ENCODE data around the gene LEUTX. TPM values are rescaled to one million over a fixed set of nuclear protein-coding genes. Genes with fewer than 3 reads are reported as not detected.

The LEUTX gene
- total RNA-seq (not detected), polyA plus RNA-seq (not detected)

- H3K4me3 ChIP-seq (ENCODE audit: low read depth, low read length), result no peak within 1 kb of the TSS
- H3K36me3 ChIP-seq (ENCODE audit: control insufficient read depth, insufficient read depth, low read length), result no peaks in the 10 kb centered on the region
- Mint-ChIP-seq H3K9me3 (peaks cover 0 to 2% (median 0%) of the 10 kb centered on the region in 7 donors), H3K27me3 (peaks cover 47% of the 10 kb centered on the region), H3K27ac (no peak within 1 kb of the TSS), H3K4me3 (no peak within 1 kb of the TSS), H3K4me1 (no peaks in the 10 kb centered on the region), H3K36me3 (no peaks in the 10 kb centered on the region)
- no peaks in the 10 kb centered on the region for H3K4me1 ChIP-seq (ENCODE audit: control insufficient read depth, insufficient read depth, low read length, poor library complexity, severe bottlenecking)
- ATAC-seq (ENCODE audit: low read depth in 2 of 2), result no peak
- H3K9me3 ChIP-seq (ENCODE audit: control insufficient read depth in 2 of 2, low read length in 2 of 2), result no peaks in the 10 kb centered on the region
- H3K27me3 ChIP-seq (ENCODE audit: control insufficient read depth, insufficient read depth, low read length), result peaks cover 9% of the 10 kb centered on the region
- DNase-seq, result no peak
- no peak within 1 kb of the TSS for H3K27ac ChIP-seq (ENCODE audit: insufficient read depth, low read length, poor library complexity, severe bottlenecking)
Observed at GRCh38 chr19:39778763-39779162, at the start of gene LEUTX. TSS of gene LEUTX (plus strand) at chr19:39778854. CDS start at chr19:39778921, 67 bp downstream.

DNA sequence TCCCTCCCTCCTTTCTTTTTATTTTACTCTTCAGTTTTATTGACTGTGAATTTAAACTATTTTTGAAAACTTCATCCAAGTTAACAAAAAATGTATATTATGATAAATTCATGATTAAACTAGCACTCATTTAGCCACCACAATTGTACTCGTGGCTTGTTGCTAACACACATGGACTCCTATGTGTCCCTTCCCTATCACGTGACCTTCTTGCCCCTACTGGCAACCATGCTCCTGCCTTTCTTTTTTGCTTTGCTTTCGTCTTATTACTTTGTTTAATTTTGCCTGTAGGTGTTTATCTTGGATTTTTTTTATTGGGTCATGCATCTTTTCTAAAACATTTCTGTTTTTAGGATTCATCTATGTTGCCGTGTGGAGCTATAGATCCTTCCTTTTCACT lies 49.1 kb upstream of the LEUTX start:
- Mint-ChIP-seq H3K27me3 (peaks cover 20% of the 10 kb centered on the region), H3K27ac (peak overlapping the region in 1 of 3 donors; percentile 54), H3K9me3 (peaks cover 0 to 7% (median 0%) of the 10 kb centered on the region in 7 donors), H3K36me3 (no peaks in the 10 kb centered on the region), H3K4me1 (no peaks in the 10 kb centered on the region), H3K4me3 (no peak overlapping the region)
- H3K36me3 ChIP-seq (ENCODE audit: control insufficient read depth, insufficient read depth, low read length), result no peaks in the 10 kb centered on the region
- no peaks in the 10 kb centered on the region for H3K9me3 ChIP-seq (ENCODE audit: control insufficient read depth in 2 of 2, low read length in 2 of 2)
- ATAC-seq (ENCODE audit: low read depth in 2 of 2), result no peak
- H3K4me1 ChIP-seq (ENCODE audit: control insufficient read depth, insufficient read depth, low read length, poor library complexity, severe bottlenecking), result no peaks in the 10 kb centered on the region
- no peak overlapping the region for H3K27ac ChIP-seq (ENCODE audit: insufficient read depth, low read length, poor library complexity, severe bottlenecking)
- H3K4me3 ChIP-seq (ENCODE audit: low read depth, low read length), result no peak overlapping the region
- no peak for DNase-seq
- H3K27me3 ChIP-seq (ENCODE audit: control insufficient read depth, insufficient read depth, low read length), result peaks cover 6% of the 10 kb centered on the region

- H3K4me3 Mint-ChIP-seq, result no peak overlapping the region
- no peak overlapping the region for H3K27ac ChIP-seq (ENCODE audit: insufficient read depth, low read length, poor library complexity, severe bottlenecking)
- H3K4me1 Mint-ChIP-seq, result no peaks in the 10 kb centered on the region
- H3K36me3 Mint-ChIP-seq, result no peaks in the 10 kb centered on the region
- peaks cover 0 to 3% (median 0%) of the 10 kb centered on the region in 7 donors for H3K9me3 Mint-ChIP-seq
- H3K27me3 ChIP-seq (ENCODE audit: control insufficient read depth, insufficient read depth, low read length), result peaks cover 3% of the 10 kb centered on the region
- H3K27me3 Mint-ChIP-seq, result peaks cover 8% of the 10 kb centered on the region
- H3K36me3 ChIP-seq (ENCODE audit: control insufficient read depth, insufficient read depth, low read length), result no peaks in the 10 kb centered on the region
- H3K4me1 ChIP-seq (ENCODE audit: control insufficient read depth, insufficient read depth, low read length, poor library complexity, severe bottlenecking), result no peaks in the 10 kb centered on the region
- no peaks in the 10 kb centered on the region for H3K9me3 ChIP-seq (ENCODE audit: control insufficient read depth in 2 of 2, low read length in 2 of 2)
- no peak for ATAC-seq (ENCODE audit: low read depth in 2 of 2)
- no peak for DNase-seq
- H3K27ac Mint-ChIP-seq, result no peak overlapping the region
- no peak overlapping the region for H3K4me3 ChIP-seq (ENCODE audit: low read depth, low read length)
Observed at GRCh38 chr19:39731685-39732084, 47.0 kb upstream of the LEUTX start.

- DNase-seq (no peak), ATAC-seq (ENCODE audit: low read depth in 2 of 2) (no peak)
- Mint-ChIP-seq H3K4me1 (peaks cover 0 to 4% (median 0%) of the 10 kb centered on the region in 4 donors), H3K27ac (no peak overlapping the region), H3K27me3 (peaks cover 8% of the 10 kb centered on the region), H3K9me3 (peaks cover 0 to 1% (median 0%) of the 10 kb centered on the region in 7 donors), H3K36me3 (no peaks in the 10 kb centered on the region), H3K4me3 (no peak overlapping the region)
- Histone ChIP-seq H3K4me1 (ENCODE audit: control insufficient read depth, insufficient read depth, low read length, poor library complexity, severe bottlenecking) (no peaks in the 10 kb centered on the region), H3K27me3 (ENCODE audit: control insufficient read depth, insufficient read depth, low read length) (peaks cover 6% of the 10 kb centered on the region), H3K27ac (ENCODE audit: insufficient read depth, low read length, poor library complexity, severe bottlenecking) (no peak overlapping the region), H3K4me3 (ENCODE audit: low read depth, low read length) (no peak overlapping the region), H3K9me3 (ENCODE audit: control insufficient read depth in 2 of 2, low read length in 2 of 2) (no peaks in the 10 kb centered on the region), H3K36me3 (ENCODE audit: control insufficient read depth, insufficient read depth, low read length) (no peaks in the 10 kb centered on the region)
Observed at GRCh38 chr19:39733841-39734240, 44.8 kb upstream of the LEUTX start.

DNA sequence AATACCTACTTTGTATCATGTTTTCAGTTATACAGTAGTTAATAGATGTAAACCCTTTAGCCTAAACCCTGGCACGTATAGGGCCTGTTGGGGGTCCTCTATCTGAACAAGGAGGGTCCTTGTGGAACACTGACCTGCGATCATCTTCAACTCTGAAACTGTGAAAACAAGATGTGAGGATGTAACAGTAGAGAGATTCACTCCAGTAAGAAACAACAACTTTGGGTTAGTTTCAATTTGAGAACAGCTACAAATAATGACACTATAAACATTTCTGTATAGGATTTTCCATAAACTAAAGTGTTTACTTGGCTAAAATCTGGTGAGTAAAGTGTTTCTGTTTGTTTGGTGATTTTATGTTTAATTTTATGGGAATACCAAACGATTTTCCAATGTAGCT lies 43.0 kb upstream of the LEUTX start:
- Histone ChIP-seq H3K27me3 (ENCODE audit: control insufficient read depth, insufficient read depth, low read length) (peaks cover 6% of the 10 kb centered on the region), H3K4me3 (ENCODE audit: low read depth, low read length) (no peak overlapping the region), H3K36me3 (ENCODE audit: control insufficient read depth, insufficient read depth, low read length) (no peaks in the 10 kb centered on the region), H3K4me1 (ENCODE audit: control insufficient read depth, insufficient read depth, low read length, poor library complexity, severe bottlenecking) (no peaks in the 10 kb centered on the region), H3K9me3 (ENCODE audit: control insufficient read depth in 2 of 2, low read length in 2 of 2) (no peaks in the 10 kb centered on the region), H3K27ac (ENCODE audit: insufficient read depth, low read length, poor library complexity, severe bottlenecking) (no peak overlapping the region)
- peaks cover 0 to 1% (median 0%) of the 10 kb centered on the region in 7 donors for H3K9me3 Mint-ChIP-seq
- no peak overlapping the region for H3K27ac Mint-ChIP-seq
- H3K36me3 Mint-ChIP-seq, result no peaks in the 10 kb centered on the region
- H3K27me3 Mint-ChIP-seq, result peaks cover 15% of the 10 kb centered on the region
- H3K4me3 Mint-ChIP-seq, result no peak overlapping the region
- ATAC-seq (ENCODE audit: low read depth in 2 of 2) (no peak), DNase-seq (no peak)
- peaks cover 0 to 10% (median 7%) of the 10 kb centered on the region in 4 donors for H3K4me1 Mint-ChIP-seq

DNA sequence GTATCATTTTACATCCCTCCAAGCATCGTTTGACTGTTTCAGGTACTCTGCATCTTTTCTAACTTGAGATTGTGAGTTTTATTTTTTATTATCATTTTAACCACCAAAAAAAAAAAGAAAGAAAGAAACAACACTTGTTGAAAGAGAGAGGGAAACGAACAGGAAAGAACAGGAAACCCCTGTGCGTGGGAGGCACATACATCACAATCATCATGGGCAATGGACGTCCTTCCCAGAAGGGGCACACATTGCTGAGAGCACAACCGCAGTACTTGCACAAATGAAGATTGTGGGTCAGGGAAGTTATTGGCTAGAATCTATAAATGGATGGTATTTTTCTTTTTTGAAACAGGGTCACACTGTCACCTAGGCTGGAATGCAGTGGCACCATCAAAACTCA lies 42.6 kb upstream of the LEUTX start:
- Mint-ChIP-seq H3K4me3 (no peak overlapping the region), H3K27ac (no peak overlapping the region), H3K27me3 (peaks cover 13% of the 10 kb centered on the region), H3K9me3 (peaks cover 0 to 1% (median 0%) of the 10 kb centered on the region in 7 donors), H3K36me3 (no peaks in the 10 kb centered on the region), H3K4me1 (peaks cover 0 to 10% (median 7%) of the 10 kb centered on the region in 4 donors)
- no peaks in the 10 kb centered on the region for H3K4me1 ChIP-seq (ENCODE audit: control insufficient read depth, insufficient read depth, low read length, poor library complexity, severe bottlenecking)
- H3K9me3 ChIP-seq (ENCODE audit: control insufficient read depth in 2 of 2, low read length in 2 of 2), result no peaks in the 10 kb centered on the region
- no peak overlapping the region for H3K4me3 ChIP-seq (ENCODE audit: low read depth, low read length)
- ATAC-seq (ENCODE audit: low read depth in 2 of 2) (no peak), DNase-seq (no peak)
- no peak overlapping the region for H3K27ac ChIP-seq (ENCODE audit: insufficient read depth, low read length, poor library complexity, severe bottlenecking)
- no peaks in the 10 kb centered on the region for H3K36me3 ChIP-seq (ENCODE audit: control insufficient read depth, insufficient read depth, low read length)
- H3K27me3 ChIP-seq (ENCODE audit: control insufficient read depth, insufficient read depth, low read length), result peaks cover 6% of the 10 kb centered on the region

GRCh38 chr19:39737351-39737750 lies 41.3 kb upstream of the LEUTX start:
- no peaks in the 10 kb centered on the region for H3K36me3 Mint-ChIP-seq
- Histone ChIP-seq H3K9me3 (ENCODE audit: control insufficient read depth in 2 of 2, low read length in 2 of 2) (no peaks in the 10 kb centered on the region), H3K36me3 (ENCODE audit: control insufficient read depth, insufficient read depth, low read length) (no peaks in the 10 kb centered on the region), H3K27ac (ENCODE audit: insufficient read depth, low read length, poor library complexity, severe bottlenecking) (no peak overlapping the region), H3K4me3 (ENCODE audit: low read depth, low read length) (no peak overlapping the region), H3K27me3 (ENCODE audit: control insufficient read depth, insufficient read depth, low read length) (peaks cover 2% of the 10 kb centered on the region), H3K4me1 (ENCODE audit: control insufficient read depth, insufficient read depth, low read length, poor library complexity, severe bottlenecking) (no peaks in the 10 kb centered on the region)
- H3K4me1 Mint-ChIP-seq, result peaks cover 0 to 10% (median 7%) of the 10 kb centered on the region in 4 donors
- peak overlapping the region in 2 of 3 donors; percentile 9 to 48 for H3K27ac Mint-ChIP-seq
- H3K4me3 Mint-ChIP-seq, result no peak overlapping the region
- peaks cover 17% of the 10 kb centered on the region for H3K27me3 Mint-ChIP-seq
- DNase-seq (peak in 1 of 3 donors; percentile 45), ATAC-seq (ENCODE audit: low read depth in 2 of 2) (no peak)
- peaks cover 0 to 2% (median 0%) of the 10 kb centered on the region in 7 donors for H3K9me3 Mint-ChIP-seq

DNA sequence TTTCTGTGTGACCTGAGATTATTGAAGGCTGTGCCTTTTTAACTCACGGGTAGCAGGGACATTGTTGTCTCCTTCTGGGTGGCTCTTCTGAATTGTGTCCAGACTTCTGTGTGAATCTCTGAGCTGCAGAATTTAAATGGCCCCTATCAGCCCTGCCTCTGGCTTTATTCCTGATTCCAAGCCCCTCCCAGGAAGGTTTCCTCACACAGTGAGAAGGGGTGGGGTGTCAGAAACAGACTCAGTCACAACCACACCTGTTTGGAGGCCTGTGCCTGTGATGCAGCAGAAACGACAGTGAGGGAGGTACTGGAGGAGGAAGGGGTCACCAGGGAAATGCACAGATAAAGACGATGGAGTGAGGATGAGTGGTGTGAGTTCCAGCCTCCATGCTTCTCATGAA lies 40.8 kb upstream of the LEUTX start, which contains the start of gene CLC:
Gene CLC (minus strand): TSS at position 139 of the 400 bp plus-strand sequence. CDS start 77 bp downstream, at position 62.
- H3K4me3 Mint-ChIP-seq, result no peak within 1 kb of the TSS

More for the DNA sequence above, 40.8 kb upstream of the LEUTX start, which contains the start of gene CLC:
- Histone ChIP-seq H3K36me3 (ENCODE audit: control insufficient read depth, insufficient read depth, low read length) (no peaks in the 10 kb centered on the region), H3K27me3 (ENCODE audit: control insufficient read depth, insufficient read depth, low read length) (peaks cover 2% of the 10 kb centered on the region), H3K4me1 (ENCODE audit: control insufficient read depth, insufficient read depth, low read length, poor library complexity, severe bottlenecking) (no peaks in the 10 kb centered on the region), H3K4me3 (ENCODE audit: low read depth, low read length) (no peak within 1 kb of the TSS), H3K27ac (ENCODE audit: insufficient read depth, low read length, poor library complexity, severe bottlenecking) (no peak within 1 kb of the TSS), H3K9me3 (ENCODE audit: control insufficient read depth in 2 of 2, low read length in 2 of 2) (no peaks in the 10 kb centered on the region)
- DNase-seq, result no peak
- Mint-ChIP-seq H3K27me3 (peaks cover 18% of the 10 kb centered on the region), H3K4me1 (peaks cover 0 to 10% (median 7%) of the 10 kb centered on the region in 4 donors), H3K36me3 (no peaks in the 10 kb centered on the region), H3K9me3 (peaks cover 0 to 2% (median 0%) of the 10 kb centered on the region in 7 donors), H3K27ac (peak within 1 kb of the TSS in 2 of 3 donors; percentile 9 to 48)
- no peak for ATAC-seq (ENCODE audit: low read depth in 2 of 2)
